Lung microvascular endothelial cell (primary cell): ENCODE measurements around the gene C6orf89. TPM values are rescaled to one million over a fixed set of nuclear protein-coding genes. Genes with fewer than 3 reads are reported as not detected.
A peak's percentile ranks its signal among the peaks of the same experiment; 100 is the strongest.
"Not testable (repeated sequence)": the region's sequence is repeated elsewhere in the genome, so short reads cannot be mapped to it uniquely, and the experiment has no call there.

ENCODE experiments used
- DNase-seq, 2 donors: peaks; one replicate each; pipeline versions ENCODE4 v3.0.0 to v3.0.0-alpha.2; 2010; ENCODE audit warnings: low read depth in 2 of 2
- total RNA-seq: library from RNA; depleted of rRNA; stranded (reverse); fragments of >200 nt; gene quantifications from 2 replicates; pipeline ENCODE4 v1.2.1, GENCODE V29; 2014

C6orf89 gene
- total RNA-seq, 1 donor from 2014 or later: 21.2 TPM

GRCh38 chr6:36886950-36887618 lies 1.3 kb downstream of the C6orf89 start:
- DNase-seq: no peak

GRCh38 chr6:36888115-36888643 lies 2.4 kb downstream of the C6orf89 start:
- DNase-seq: no peak

GRCh38 chr6:36888654-36889481 lies 3.1 kb downstream of the C6orf89 start:
- no peak for DNase-seq

GRCh38 chr6:36890112-36890663 lies 4.4 kb downstream of the C6orf89 start:
- no peak for DNase-seq

GRCh38 chr6:36891153-36891552 lies 5.4 kb downstream of the C6orf89 start:
- not testable (repeated sequence) for DNase-seq

GRCh38 chr6:36893976-36894932 lies 8.5 kb downstream of the C6orf89 start:
- DNase-seq: no peak

- DNase-seq: peak; percentile 20 to 40
Observed at GRCh38 chr6:36897609-36898008, 11.9 kb downstream of the C6orf89 start.

GRCh38 chr6:36904114-36904513 lies 18.4 kb downstream of the C6orf89 start:
- no peak for DNase-seq

- no peak for DNase-seq
Observed at GRCh38 chr6:36904851-36905393, 19.2 kb downstream of the C6orf89 start.

- DNase-seq: peak; percentile 16 to 51
Observed at GRCh38 chr6:36906539-36907325, 21.0 kb downstream of the C6orf89 start.

GRCh38 chr6:36907781-36908180 lies 22.0 kb downstream of the C6orf89 start:
- DNase-seq: peak; percentile 37 to 86

- no peak for DNase-seq
Observed at GRCh38 chr6:36908747-36909146, 23.0 kb downstream of the C6orf89 start.

GRCh38 chr6:36912030-36912454 lies 26.3 kb downstream of the C6orf89 start:
- DNase-seq: peak in 1 of 2 donors; percentile 52

- peak in 1 of 2 donors; percentile 58 for DNase-seq
Observed at GRCh38 chr6:36912586-36912985, 26.8 kb downstream of the C6orf89 start.

- no peak for DNase-seq
Observed at GRCh38 chr6:36913082-36913481, 27.3 kb downstream of the C6orf89 start.

GRCh38 chr6:36914227-36914794 lies 28.6 kb downstream of the C6orf89 start:
- peak; percentile 68 to 73 for DNase-seq

GRCh38 chr6:36915599-36915998 lies 29.8 kb downstream of the C6orf89 start:
- no peak for DNase-seq

GRCh38 chr6:36916126-36916525 lies 30.4 kb downstream of the C6orf89 start:
- DNase-seq: no peak

- no peak for DNase-seq
Observed at GRCh38 chr6:36917541-36918193, 31.9 kb downstream of the C6orf89 start.
